GM18907 (cell line): Measurements from ENCODE around the gene INTS13.
A peak's percentile ranks its signal among the peaks of the same experiment; 100 is the strongest.
"Not testable (repeated sequence)": the region's sequence is repeated elsewhere in the genome, so short reads cannot be mapped to it uniquely, and the experiment has no call there.

Experiments used
- ATAC-seq: cut with Tn5 transposase; IDR thresholded peaks from one replicate; pipeline ENCODE4 v1.9.1; 2021; ENCODE audit warnings: mild to moderate bottlenecking, moderate library complexity; ENCODE audit not compliant: unreplicated experiment

The INTS13 gene

GRCh38 chr12:26936559-26937442, 980 bp downstream of the INTS13 start:
- no peak for ATAC-seq

DNA sequence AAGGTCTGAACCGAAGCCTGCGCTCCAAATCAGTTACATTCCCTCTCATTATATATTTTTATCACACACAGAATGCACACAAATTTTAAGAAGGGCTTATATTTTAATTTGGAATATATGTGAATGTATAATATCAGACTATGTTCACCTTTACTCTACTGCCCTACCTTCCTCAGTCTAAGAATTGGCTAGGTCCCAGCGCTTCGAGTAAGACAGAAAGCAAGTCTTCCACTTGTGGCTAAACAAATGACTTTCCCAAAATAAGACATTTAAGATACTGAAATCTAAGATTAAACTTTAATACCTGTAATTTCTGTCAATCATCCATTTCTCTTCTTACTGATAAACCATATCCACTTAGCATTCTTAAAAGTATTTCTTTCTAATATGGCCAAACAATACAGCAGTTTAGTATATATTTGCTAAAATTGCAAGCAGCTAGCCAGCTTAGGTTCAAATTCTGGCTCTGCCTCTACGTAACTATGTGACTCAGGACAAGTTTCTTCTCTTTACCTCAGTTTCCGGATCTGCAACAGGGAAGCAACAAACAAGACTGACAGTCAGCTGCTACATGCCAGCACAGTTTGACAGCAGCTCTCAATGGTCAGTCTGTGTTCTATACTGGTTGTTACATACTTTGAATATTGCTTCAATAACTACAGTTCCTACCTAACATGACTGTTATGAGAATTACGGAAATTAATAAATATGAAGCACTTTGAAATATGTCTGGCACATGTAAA, 2.0 kb downstream of the INTS13 start:
- no peak for ATAC-seq

- no peak for ATAC-seq
Measured at GRCh38 chr12:26929590-26929989, 8.2 kb downstream of the INTS13 start.

DNA sequence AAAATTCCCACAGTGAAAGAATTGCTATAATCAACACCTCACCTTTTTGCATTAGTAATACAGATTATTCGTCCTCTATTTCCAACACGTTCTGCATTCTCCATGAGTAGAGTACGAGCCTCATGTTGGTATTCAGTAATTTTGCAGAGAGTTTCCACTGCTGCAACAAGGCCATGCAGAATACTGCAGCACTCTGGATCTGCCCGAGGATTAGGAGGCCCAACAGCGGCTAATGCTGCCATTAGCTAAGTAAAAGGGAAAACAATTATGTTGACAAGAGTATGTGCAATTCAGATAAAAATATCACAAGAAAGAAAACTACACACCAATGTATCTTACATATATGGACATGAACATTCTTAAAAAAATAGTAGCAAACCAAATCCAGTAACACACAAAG, 9.1 kb downstream of the INTS13 start:
- no peak for ATAC-seq

- no peak for ATAC-seq
Measured at GRCh38 chr12:26921886-26922285, 15.9 kb downstream of the INTS13 start.

GRCh38 chr12:26919216-26919555, 18.6 kb downstream of the INTS13 start:
- no peak for ATAC-seq

DNA sequence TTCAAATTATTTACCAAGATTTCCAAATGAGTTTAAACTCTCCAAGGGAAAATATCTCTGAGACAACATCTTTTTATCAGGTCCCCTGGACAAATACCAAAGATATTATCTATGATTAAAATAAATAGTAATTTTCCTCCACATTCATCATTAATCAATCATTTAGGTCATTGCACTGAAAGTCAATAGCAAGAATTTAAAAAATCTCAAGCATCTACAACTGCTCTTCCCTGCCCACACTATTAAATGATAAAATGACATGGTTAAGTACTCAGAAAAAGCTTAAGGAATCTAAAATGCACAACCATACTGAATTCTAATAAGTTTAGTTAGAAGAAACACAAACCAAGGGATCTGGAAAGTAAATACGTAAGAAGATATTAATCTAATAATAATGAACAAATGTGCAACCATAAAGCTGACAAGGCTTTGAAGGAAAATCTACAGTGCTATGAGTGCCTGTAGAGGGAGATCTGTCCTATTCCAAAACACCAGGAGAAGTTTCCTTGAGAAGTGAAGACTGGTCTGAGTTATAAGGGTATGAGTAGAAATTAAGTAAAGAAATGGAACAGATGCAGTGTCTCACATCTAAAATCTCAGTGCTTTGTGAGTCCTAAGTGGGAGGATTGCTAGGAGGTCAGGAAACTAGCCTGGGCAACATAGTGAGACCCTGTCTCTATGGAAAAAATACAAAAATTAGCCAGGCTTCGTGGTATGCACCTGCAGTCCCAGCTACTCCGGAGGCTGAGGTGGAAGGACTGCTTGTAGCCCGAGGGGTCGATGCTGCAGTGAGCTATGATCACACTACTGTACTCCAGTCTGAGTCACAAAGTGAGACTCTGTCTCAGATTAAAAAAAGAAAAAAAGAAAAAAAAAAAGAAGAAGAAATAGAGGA, 19.2 kb downstream of the INTS13 start:
- ATAC-seq, result no peak

- ATAC-seq, result no peak
Measured at GRCh38 chr12:26906704-26907103, 31.1 kb downstream of the INTS13 start.

GRCh38 chr12:26906024-26906423, 31.8 kb downstream of the INTS13 start:
- no peak for ATAC-seq

DNA sequence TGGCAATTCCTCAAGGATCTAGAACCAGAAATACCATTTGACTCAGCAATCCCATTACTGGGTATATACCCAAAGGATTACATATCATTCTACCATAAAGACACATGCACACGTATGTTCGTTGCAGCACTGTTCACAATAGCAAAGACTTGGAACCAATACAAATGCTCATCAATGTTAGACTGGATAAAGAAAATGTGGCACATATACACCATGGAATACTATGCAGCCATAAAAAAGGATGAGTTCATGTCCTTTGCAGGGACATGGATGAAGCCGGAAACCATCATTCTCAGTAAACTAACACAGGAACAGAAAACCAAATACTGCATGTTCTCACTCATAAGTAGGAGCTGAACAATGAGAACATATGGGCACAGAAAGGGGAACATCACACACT, 34.4 kb downstream of the INTS13 start:
- ATAC-seq, result not testable (repeated sequence)

- no peak for ATAC-seq
Measured at GRCh38 chr12:26896913-26897312, 40.9 kb downstream of the INTS13 start.

DNA sequence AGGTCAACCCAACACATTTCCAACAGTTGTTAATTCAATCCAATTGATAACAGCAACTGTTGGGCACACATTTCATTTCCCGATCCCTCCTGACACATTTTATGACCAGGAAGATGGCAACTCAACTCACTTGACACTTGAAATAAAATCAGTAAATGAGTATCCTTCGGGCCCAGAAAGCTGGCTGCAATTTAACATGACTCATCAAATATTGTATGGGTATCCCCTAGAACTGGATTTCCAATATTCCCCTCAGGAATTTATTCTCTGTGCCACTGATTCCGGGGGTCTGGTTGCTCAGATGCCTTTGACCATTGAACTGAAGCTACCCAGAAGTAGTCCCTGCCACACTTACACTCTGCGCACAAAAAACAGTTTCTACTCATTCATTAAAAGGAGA, 42.1 kb downstream of the INTS13 start:
- no peak for ATAC-seq

DNA sequence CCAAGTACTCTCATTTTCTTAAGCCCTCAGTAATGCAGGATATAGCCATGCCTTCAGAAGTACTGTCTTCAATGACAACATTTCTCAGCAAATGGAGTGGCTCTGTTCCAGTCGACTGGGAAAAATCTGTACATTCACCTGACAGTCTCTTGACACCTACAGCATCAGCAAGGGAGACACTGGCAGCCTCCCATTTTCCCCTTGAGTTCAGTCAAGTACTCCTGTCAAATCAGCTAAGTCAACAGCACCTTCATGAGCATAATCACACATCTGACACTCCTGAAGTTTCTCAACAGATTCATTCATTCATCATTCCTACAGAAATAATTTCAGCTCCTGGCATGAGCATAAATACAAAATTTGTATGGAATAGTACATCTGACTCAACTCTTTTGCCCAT, 46.1 kb downstream of the INTS13 start:
- ATAC-seq, result no peak

DNA sequence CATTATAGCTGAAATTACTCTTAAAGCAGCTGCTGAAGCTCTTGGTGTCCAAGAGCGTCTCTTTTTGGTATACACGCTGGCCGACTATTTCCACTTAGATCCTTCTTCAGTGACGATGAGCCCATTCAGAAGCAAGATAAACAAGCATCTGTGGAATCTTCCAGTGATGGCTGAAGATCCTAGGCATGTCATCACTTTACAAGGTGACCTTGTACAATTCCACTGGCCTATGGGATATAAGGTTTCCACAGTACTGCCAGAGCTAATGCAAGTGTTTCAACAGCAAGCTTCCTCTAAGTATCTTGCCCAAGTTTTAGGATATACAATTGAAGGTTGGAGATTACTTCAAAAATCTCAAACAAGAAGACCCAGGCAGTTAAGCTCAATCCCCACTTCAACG, 47.0 kb downstream of the INTS13 start:
- no peak for ATAC-seq

GRCh38 chr12:26884765-26885576, 52.8 kb downstream of the INTS13 start:
- peak; percentile 92 for ATAC-seq

DNA sequence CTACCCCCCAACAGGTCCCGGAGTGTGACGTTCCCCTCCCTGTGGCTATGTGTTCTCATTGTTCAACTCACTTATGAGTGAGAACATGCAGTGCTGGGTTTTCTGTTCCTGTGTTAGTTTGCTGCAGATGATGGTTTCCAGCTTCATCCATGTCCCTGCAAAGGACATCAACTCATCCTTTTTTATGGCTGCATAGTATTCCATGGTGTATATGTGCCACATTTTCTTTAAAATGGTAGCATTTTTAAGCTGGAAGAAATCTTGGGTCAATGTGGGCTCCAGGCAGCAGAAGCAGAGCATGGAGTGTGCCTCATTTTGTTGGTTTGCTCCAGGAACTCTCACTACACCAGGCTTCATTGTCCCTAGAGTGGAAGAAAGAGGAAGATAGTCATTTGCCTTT, 57.2 kb downstream of the INTS13 start:
- no peak for ATAC-seq

- peak; percentile 77 for ATAC-seq
Measured at GRCh38 chr12:26878661-26879119, 59.1 kb downstream of the INTS13 start.

- ATAC-seq, result peak; percentile 61
Measured at GRCh38 chr12:26874501-26875296, 63.1 kb downstream of the INTS13 start.

DNA sequence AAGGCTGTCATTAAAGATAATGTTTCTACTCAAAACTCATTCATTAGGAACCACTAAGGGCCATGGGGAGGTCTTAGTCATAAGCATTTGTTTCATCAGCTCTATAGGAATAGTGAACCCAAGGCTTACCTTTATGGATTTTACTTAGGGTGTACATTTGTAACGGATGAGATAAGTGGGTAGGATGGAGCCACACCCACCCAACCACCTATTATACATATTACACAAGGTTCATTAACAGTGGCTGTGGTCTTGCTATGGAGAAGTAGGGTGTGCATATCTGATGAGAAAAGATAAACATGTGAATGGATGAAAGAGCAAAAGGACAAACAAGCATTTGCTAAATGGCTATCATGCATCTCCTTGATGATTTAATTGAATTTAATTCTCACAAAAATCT, 65.2 kb downstream of the INTS13 start:
- no peak for ATAC-seq

GRCh38 chr12:26871985-26872384, 65.8 kb downstream of the INTS13 start:
- no peak for ATAC-seq
